WTC11 (cell line): ENCODE data around the gene EOMES.
"Not testable (repeated sequence)": the region's sequence is repeated elsewhere in the genome, so short reads cannot be mapped to it uniquely, and the experiment has no call there.

Experiments used
- ATF2 ChIP-seq: sonication (generic); formaldehyde crosslinking; IDR thresholded peaks from 2 replicates; pipeline ENCODE4 v1.8.1; 2022; ENCODE audit warnings: low read depth, missing genetic modification reagents, borderline replicate concordance
- ATF6 ChIP-seq: sonication (generic); formaldehyde crosslinking; IDR thresholded peaks from 2 replicates; pipeline ENCODE4 v1.8.1; 2023; ENCODE audit warnings: mild to moderate bottlenecking, missing genetic modification reagents
- CREM ChIP-seq: sonication (generic); formaldehyde crosslinking; IDR thresholded peaks from 2 replicates; pipeline ENCODE4 v1.8.1; 2022; ENCODE audit warnings: mild to moderate bottlenecking, missing genetic modification reagents, moderate library complexity
- CTCF ChIP-seq: fragments of 200-600 bp; IDR thresholded peaks from 2 replicates; pipeline ENCODE4 v1.8.0; 2022; ENCODE audit warnings: antibody characterized with exemption
- IRF2 ChIP-seq: sonication (generic); formaldehyde crosslinking; IDR thresholded peaks from 2 replicates; pipeline ENCODE4 v1.8.0; 2022; ENCODE audit warnings: low read depth, missing genetic modification reagents, borderline replicate concordance
- JUN ChIP-seq: sonication (generic); formaldehyde crosslinking; IDR thresholded peaks from 2 replicates; pipeline ENCODE4 v1.8.0; 2023; ENCODE audit warnings: mild to moderate bottlenecking, missing genetic modification reagents
- MAX ChIP-seq: sonication (generic); formaldehyde crosslinking; IDR thresholded peaks from 2 replicates; pipeline ENCODE4 v1.8.0; 2022; ENCODE audit warnings: mild to moderate bottlenecking, missing genetic modification reagents
- MLX ChIP-seq: sonication (generic); formaldehyde crosslinking; IDR thresholded peaks from 2 replicates; pipeline ENCODE4 v1.8.1; 2023; ENCODE audit warnings: mild to moderate bottlenecking, missing genetic modification reagents, moderate library complexity
- NR1H2 ChIP-seq: sonication (generic); formaldehyde crosslinking; IDR thresholded peaks from 2 replicates; pipeline ENCODE4 v1.9.0; 2021; ENCODE audit warnings: mild to moderate bottlenecking, moderate library complexity, missing genetic modification reagents
- TEAD4 ChIP-seq: sonication (generic); formaldehyde crosslinking; IDR thresholded peaks from 2 replicates; pipeline ENCODE4 v1.8.0; 2022; ENCODE audit warnings: mild to moderate bottlenecking, missing genetic modification reagents
- USF1 ChIP-seq: sonication (generic); formaldehyde crosslinking; IDR thresholded peaks from 2 replicates; pipeline ENCODE4 v1.8.0; 2022; ENCODE audit warnings: mild to moderate bottlenecking, missing genetic modification reagents
- USF2 ChIP-seq: sonication (generic); formaldehyde crosslinking; IDR thresholded peaks from 2 replicates; pipeline ENCODE4 v1.8.1; 2023; ENCODE audit warnings: mild to moderate bottlenecking, missing genetic modification reagents, moderate library complexity

GRCh38 chr3:27770384-27770783, 48.3 kb upstream of the EOMES start:
- TF ChIP-seq CTCF; ATF2 (CRISPR knock-in tag); USF1 (CRISPR knock-in tag); USF2 (CRISPR knock-in tag); IRF2 (CRISPR knock-in tag); NR1H2 (CRISPR knock-in tag); TEAD4 (CRISPR knock-in tag); ATF6 (CRISPR knock-in tag); MLX; JUN; MAX (CRISPR knock-in tag); CREM: not testable (repeated sequence)
